Endometrial microvascular endothelial cells (primary cell): ENCODE results near the gene TDRD5. TPM values are rescaled to one million over a fixed set of nuclear protein-coding genes. Genes with fewer than 3 reads are reported as not detected.
"Not testable (repeated sequence)": the region's sequence is repeated elsewhere in the genome, so short reads cannot be mapped to it uniquely, and the experiment has no call there.

Experiments
- in situ Hi-C: cut with HindIII; loops from 2 replicates; pipeline ENCODE4 v1.10.0; 2017; ENCODE audit warnings: low sequenced_read_pairs, low pct_unique_long_range_greater_than_20kb; ENCODE audit errors: inconsistent ontology term
- total RNA-seq: library from RNA; depleted of rRNA; stranded (reverse); fragments of >200 nt; gene quantifications from one replicate; pipeline ENCODE4 v1.2.3, GENCODE V29; 2015; ENCODE audit errors: inconsistent ontology term

Gene TDRD5
- total RNA-seq, 1 donor from 2014 or later, result not detected

DNA sequence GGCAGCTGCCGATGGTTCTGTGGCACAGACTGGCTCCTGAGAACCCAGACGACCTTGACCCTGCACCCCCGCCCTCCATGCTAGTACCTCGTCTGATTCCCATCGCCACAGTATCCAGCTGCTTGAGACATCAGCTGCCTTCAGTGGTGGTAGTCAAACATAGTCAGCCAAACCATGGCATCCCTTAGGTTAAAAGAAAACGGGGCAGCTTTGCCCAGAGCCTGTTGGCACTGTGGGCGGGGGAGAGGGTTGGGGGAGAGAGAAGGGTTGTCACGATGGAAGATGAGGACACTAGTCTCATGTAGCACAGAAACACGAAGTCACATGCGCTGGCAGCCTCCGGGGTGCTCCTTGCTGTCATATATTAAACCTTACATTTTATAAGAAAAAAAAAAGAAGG, 961 bp upstream of the TDRD5 start:
- in situ Hi-C loops, result no loop called here

DNA sequence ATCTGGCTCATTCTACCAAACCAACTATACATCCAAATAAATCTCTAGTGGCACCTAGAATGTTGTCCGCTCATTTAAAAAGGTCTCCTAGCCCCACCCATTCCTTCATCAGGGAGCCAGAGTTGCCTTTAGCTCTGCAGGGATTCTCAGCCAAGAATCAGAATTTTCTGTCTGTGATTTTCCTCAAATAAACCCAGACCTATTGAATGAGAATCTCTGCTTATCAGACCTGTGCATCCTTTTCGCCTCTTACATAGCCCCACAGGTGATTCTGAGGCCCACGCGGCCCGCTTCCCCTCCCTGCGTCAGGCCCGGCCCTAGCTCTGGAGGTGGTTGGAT, 410 bp upstream of the TDRD5 start:
- in situ Hi-C loops, result no loop called here

- in situ Hi-C loops, result no loop called here
These were observed 7.0 kb downstream of the TDRD5 start for GRCh38 chr1:179598631-179599030.

DNA sequence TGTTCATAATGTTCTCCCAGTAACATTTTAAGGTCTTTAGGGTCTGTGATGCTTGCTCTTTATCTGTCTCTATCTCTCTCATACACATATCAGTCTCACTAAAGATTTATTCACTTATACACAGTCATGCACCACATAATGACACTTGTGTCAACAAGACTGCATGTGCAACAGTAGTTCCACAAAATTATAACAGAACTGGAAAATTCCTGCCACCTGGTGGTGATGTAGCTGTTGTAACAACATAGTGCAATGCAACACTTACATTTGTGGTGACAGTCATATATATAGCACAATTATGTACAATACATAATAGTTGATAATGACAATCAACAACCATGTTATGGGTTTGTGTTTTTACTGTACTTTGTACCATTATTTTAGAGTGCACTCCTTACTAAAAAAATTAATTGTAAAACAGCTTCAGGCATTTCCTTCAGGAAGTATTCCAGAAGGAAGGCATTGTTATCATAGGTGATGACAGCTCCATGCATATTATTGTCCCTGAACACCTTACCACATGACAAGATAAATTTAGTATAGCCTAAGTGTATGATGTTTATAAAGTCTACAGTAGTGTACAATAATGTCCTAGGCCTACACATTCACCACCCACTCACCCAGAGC, 8.1 kb downstream of the TDRD5 start:
- in situ Hi-C loops, result no loop called here

DNA sequence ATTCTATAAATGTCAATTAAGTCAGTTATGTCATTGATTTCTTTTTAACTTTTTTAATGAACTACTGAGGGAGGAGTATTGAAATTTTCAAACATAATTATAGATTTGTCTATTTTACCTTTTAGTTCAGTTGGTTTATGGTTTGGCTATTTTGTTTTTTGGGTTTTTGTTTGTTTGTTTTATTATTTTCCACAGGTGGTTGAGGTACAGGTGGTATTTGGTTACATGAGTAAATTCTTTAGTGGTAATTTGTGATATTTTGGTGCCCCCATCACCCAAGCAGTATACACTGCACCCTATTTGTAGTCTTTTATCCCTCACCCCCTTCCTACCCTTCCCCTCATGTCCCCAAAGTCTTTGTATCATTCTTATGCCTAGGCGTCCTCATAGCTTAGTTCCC, 9.5 kb downstream of the TDRD5 start:
- in situ Hi-C loops, result no loop called here

- in situ Hi-C loops, result no loop called here
These were observed 20.7 kb downstream of the TDRD5 start for GRCh38 chr1:179612361-179612760.

GRCh38 chr1:179630719-179631118, 39.1 kb downstream of the TDRD5 start:
- in situ Hi-C loops, result no loop called here

DNA sequence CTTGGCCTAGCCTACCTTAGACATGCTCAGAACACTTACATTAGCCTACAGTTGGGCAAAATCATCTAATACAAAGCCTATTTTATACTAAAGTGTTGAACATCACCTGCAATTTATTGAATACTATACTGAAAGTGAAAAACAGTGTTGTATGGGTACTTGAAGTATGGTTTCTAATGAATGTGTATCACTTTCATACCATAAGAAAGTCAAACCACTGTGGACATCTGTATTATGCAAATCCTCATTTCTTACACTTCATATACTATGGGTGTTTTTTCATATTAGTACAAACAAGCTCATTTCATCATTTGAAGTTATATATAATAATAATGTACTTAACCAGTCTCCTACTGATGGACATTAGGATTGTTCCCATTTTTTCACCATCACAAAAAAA, 41.2 kb downstream of the TDRD5 start:
- in situ Hi-C loops, result no loop called here

- in situ Hi-C loops, result no loop called here
These were observed 45.7 kb downstream of the TDRD5 start for GRCh38 chr1:179637211-179637860.

DNA sequence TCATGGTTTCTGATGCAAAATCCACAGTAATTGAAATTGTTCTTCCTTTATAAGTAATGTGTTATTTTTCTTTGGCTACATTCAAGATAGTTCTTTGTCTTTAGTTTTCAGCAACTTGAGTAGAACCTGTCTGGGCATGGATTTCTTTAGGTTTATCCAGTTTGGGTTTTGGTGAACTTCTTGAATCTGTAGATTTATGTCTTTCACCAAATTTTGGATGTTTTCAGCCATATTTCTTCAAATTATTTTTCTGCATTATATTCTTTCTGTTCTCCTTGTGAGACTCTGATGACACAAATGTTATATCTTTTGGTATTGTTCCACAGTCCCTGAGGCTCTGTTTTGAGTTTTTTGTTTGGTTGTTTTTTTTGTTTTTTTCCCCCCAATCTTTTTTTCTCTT, 69.4 kb downstream of the TDRD5 start:
- in situ Hi-C loops, result no loop called here

- in situ Hi-C loops, result no loop called here
These were observed 72.2 kb downstream of the TDRD5 start for GRCh38 chr1:179663810-179664209.

GRCh38 chr1:179677882-179678281, 86.2 kb downstream of the TDRD5 start:
- in situ Hi-C loops, result no loop called here

DNA sequence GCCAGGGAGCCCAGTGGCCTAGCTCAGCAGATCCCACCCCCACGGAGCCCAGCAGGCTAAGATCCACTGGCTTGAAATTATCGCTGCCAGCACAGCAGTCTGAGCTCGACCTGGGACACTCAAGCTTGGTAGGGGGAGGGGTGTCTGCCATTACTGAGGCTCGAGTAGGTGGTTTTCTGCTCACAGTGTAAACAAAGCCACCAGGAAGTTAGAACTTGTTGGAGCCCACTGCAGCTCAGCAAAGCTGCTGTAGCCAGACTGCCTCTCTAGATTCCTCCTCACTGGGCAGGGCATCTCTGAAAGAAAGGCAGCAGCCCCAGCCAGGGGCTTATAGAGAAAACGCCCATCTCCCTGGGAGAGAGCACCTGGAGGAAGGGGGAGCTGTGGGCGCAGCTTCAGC, 102.9 kb downstream of the TDRD5 start:
- in situ Hi-C loops, result not testable (repeated sequence)

- in situ Hi-C loops, result loop anchor here (10.0 kb wide), 1 partner anchor 112 kb away; no protein-coding TSS in a partner anchor
These were observed 111.4 kb downstream of the TDRD5 start for GRCh38 chr1:179702946-179703539.

DNA sequence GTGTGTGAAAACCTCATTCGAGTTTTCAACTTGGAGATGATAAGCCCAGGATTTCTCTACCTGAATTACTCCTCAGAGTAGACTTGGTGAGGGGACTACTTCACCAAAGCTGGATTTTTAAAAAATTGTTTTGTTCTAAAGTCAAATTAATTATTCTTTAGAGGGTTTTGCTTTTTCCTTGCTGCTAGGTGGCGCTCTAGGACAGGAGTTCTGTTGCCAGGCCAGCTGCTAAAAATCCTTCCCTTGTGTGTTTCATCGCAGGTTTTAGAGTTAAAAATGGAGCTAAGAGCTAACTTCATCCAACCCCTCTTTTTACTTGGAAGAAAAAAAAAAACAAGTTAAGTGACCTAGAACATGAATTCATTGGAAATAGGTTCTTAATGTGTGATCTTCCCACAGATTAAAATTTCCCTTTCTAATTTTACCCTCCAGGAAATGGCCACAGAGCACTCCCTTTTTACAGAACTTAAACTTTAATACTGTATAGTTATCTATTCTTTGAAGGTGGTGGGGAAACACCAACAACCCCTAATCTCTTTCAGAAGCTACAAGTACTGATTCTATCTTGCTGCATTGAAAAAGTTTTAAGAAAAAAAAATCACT, 114.8 kb downstream of the TDRD5 start:
- in situ Hi-C loops, result loop anchor here (10.0 kb wide), 1 partner anchor 108 kb away; no protein-coding TSS in a partner anchor

DNA sequence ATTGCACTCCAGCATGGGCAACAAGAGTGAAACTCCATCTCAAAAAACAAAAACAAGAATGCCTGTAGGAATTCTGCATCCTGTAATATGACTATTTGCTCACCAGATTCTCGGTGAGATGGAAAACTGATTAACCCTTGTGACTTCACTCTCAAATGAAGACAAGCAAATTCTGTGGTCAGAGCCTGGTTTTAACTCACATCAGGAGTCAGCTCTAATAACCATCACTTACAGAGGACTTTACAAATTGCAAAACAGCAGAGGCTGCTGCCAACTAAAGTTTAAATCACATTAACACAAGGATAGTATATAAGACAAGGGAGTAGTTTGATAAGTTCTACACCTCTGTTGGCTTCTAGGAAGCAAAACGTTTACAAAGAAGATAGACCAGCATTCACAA, 115.8 kb downstream of the TDRD5 start:
- in situ Hi-C loops, result loop anchor here (10.0 kb wide), 1 partner anchor 107 kb away; no protein-coding TSS in a partner anchor

- in situ Hi-C loops, result loop anchor here (10.0 kb wide), 1 partner anchor 106 kb away; no protein-coding TSS in a partner anchor
These were observed 117.0 kb downstream of the TDRD5 start for GRCh38 chr1:179708434-179709195.

DNA sequence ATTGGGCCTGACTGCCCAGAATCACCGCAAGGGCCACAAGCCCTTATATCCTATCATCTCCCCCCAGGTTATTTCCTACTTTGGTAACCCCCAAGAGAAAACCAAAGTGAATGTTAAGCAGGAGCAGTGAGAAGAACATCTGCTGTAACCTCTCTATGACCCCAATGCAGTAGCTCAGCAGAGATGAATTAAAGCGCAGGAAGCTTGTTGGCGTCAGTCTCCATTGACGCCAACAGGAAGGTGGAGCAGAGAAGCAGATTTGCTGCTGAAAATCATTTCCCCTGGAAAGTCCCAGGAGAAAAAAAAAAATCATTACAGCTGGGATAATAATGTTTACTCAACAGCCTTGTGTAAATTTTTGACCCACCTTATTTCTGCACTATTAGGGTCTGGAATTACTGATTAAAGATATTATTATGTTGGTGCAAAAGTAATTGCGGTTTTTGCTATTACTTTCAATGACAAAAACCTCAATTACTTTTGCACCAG, 118.3 kb downstream of the TDRD5 start:
- in situ Hi-C loops, result loop anchor here (10.0 kb wide), 1 partner anchor 105 kb away; no protein-coding TSS in a partner anchor

DNA sequence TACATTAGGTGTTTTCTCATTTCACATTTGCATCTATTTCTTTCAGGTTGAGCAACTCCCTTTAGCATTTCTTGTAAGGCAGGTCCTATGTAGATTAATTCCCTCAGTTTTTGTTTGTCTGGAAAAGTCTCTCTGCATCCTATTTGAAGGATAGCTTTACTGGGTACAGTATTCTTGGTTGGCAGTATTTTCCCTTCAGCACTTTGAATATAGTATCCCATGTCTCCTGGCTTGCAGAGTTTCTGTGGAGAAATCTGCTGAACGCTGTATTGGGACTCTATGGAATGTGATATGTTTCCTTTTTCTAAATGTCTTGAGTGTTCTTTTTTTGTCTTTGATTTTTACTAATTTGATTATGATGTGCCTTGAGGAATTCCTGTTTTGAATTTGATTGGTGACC, 122.5 kb downstream of the TDRD5 start:
- in situ Hi-C loops, result no loop called here
